Activated naive CD8-positive, alpha-beta T cell treated with anti-CD3 and anti-CD28 coated beads, Interleukin-2, amount 10 ng/mL, durations not matched to agents 7 days and 5 days (primary cell): ENCODE data around the gene ADAM17. TPM values are rescaled to one million over a fixed set of nuclear protein-coding genes. Genes with fewer than 3 reads are reported as not detected.
"Not testable (repeated sequence)": the region's sequence is repeated elsewhere in the genome, so short reads cannot be mapped to it uniquely, and the experiment has no call there.

Experiments
- ATAC-seq: fragments of 150-1000 bp; cut with Tn5 transposase; one replicate; pipeline ENCODE4 v1.10.0; 2021; ENCODE audit warnings: low read depth, moderate library complexity
- POLR2A ChIA-PET: fragments of 350-600 bp; sonication (Branson Sonifier 250); formaldehyde crosslinking; loops from one replicate; lab custom pipeline; 2021; ENCODE audit warnings: antibody characterized with exemption; lab: Charles Lee
- DNase-seq: peaks from one replicate; pipeline ENCODE4 v3.0.0; 2021
- H3K27ac Mint-ChIP-seq: one replicate; pipeline ENCODE4 v1.8.0; 2022; ENCODE audit warnings: mild to moderate bottlenecking, mixed read lengths
- H3K27me3 Mint-ChIP-seq: one replicate; pipeline ENCODE4 v1.8.0; 2022; ENCODE audit warnings: mild to moderate bottlenecking, moderate library complexity, mixed read lengths
- H3K36me3 Mint-ChIP-seq: one replicate; pipeline ENCODE4 v1.8.0; 2021; ENCODE audit warnings: mild to moderate bottlenecking, mixed read lengths
- H3K4me1 Mint-ChIP-seq: one replicate; pipeline ENCODE4 v1.8.0; 2021; ENCODE audit warnings: mixed read lengths
- H3K4me3 Mint-ChIP-seq: one replicate; pipeline ENCODE4 v1.8.0; 2022; ENCODE audit warnings: mild to moderate bottlenecking, moderate library complexity, mixed read lengths
- H3K9me3 Mint-ChIP-seq: one replicate; pipeline ENCODE4 v1.8.0; 2021; ENCODE audit warnings: mixed read lengths
- total RNA-seq, 2 experiments: library from RNA; stranded (reverse); gene quantifications; one replicate each; pipeline ENCODE4 v1.2.3, GENCODE V29; 2021

ADAM17 gene
- total RNA-seq, 2 experiments from 2014 or later, result 24.7 to 25.3 TPM

DNA sequence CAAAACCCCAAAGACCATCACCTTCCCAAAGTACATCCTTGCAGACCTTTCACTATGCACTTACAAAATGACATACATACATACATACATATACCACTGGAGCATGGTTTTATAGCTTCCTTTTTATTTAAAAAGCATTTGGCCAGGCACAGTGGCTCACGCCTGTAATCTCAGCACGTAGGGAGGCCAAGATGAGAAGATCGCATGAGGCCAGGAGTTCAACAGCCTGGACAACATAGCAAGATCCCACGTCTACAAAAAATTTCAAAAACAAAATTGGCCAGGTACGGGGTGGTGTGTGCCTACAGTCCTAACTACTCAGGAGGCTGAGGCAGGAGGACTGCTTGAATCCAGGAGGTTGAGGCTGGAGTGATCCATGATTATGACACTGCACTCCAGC, 29.9 kb upstream of the ADAM17 start:
- ATAC-seq (no peak), DNase-seq (no peak)
- peaks cover 27% of the 10 kb centered on the region for H3K36me3 Mint-ChIP-seq

DNA sequence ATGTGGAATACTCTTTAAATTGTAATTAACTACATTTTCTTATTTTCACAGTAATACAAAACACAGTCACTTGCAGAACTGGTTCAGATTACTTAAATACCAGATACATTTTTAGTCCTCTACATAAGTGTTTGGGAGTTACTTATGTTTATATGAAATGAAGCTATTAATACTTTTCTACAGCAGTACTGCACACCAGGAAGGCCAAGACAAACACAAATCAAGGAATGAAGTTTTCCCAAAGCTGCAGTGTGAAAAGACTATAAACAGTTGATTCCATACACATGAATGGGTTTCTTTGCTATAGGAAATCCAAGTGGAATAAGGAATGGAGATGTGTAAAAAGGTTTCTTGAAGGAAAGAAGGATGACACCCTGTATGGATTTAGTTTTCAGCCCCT, 29.3 kb upstream of the ADAM17 start:
- not testable (repeated sequence) for H3K4me3 Mint-ChIP-seq, H3K27me3 Mint-ChIP-seq, H3K9me3 Mint-ChIP-seq, ATAC-seq, DNase-seq, H3K27ac Mint-ChIP-seq, H3K4me1 Mint-ChIP-seq
- peaks cover 26% of the 10 kb centered on the region for H3K36me3 Mint-ChIP-seq
- POLR2A ChIA-PET, result interaction anchor here (1.5 kb wide), 1 partner anchor 29 kb away, joined by 4 read pairs; the partner anchor contains the start of gene ADAM17

More for the DNA sequence above, 29.9 kb upstream of the ADAM17 start:
- Mint-ChIP-seq H3K4me1 (peaks cover 1% of the 10 kb centered on the region), H3K4me3 (no peak overlapping the region), H3K27me3 (no peaks in the 10 kb centered on the region), H3K27ac (no peak overlapping the region), H3K9me3 (no peaks in the 10 kb centered on the region)
- POLR2A ChIA-PET, result interaction anchor here (1.2 to 1.5 kb wide), 2 partner anchors 11 to 30 kb away, joined by 3 to 4 read pairs; partner anchors contain the start of gene ADAM17

DNA sequence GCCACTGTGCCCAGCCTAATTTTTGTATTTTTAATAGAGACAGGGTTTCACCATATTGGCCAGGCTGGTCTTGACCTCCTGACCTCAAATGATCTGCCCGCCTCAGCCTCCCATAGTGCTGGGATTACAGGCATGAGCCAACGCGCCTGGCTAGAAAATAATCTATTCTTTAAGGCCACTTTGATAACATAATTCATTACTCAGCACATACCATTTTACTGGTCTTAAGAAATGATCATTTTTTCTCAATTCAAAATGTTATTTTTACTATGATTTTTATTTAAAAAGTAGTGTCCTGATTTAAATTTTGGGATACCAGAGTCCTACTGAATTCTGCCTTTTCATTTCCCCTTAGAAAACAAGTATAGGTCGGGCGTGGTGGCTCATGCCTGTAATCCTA, 27.0 kb upstream of the ADAM17 start:
- ATAC-seq (no peak), DNase-seq (no peak)
- Mint-ChIP-seq H3K4me3 (no peak overlapping the region), H3K9me3 (no peaks in the 10 kb centered on the region), H3K27me3 (no peaks in the 10 kb centered on the region), H3K27ac (no peak overlapping the region), H3K36me3 (peaks cover 23% of the 10 kb centered on the region), H3K4me1 (peaks cover 1% of the 10 kb centered on the region)
- POLR2A ChIA-PET, result no interaction called here

DNA sequence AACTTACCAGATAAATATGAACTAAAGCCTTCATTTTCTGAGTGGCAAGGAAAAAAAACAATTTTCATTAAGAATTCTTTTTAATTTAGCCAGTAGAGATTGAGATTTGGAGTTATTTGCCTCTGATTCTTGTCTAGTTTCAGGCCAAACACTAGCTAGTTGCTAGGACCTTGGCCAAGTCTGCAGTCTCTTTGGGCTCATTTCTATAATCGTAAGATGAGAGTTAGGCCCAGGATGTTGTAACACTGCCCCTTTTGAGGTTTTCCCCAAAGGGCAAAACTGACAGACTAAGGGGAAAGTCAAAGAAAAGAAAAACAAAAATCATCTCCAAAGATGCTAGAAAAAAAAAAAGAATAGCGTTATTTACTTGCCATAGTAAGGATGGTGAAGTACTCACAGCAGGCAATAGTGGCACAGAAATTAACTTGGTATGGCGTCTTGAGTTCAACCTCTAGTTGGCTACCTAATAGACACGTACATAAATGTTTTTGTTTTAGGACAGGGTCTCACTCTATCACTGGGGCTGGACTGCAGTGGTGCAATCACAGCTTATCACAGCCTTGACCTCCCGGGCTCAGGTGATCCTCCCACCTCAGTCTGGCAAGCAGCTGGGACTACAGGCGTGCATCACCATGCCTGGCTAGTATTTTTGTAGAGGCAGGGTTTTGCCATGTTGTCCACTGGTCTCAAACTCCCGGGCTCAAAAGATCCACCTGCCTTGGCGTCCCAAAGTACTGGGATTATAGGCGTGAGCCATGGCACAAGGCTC, 23.0 kb upstream of the ADAM17 start:
- DNase-seq (no peak), ATAC-seq (no peak)
- Mint-ChIP-seq H3K36me3 (peaks cover 8% of the 10 kb centered on the region), H3K27ac (no peak overlapping the region), H3K4me3 (no peak overlapping the region), H3K27me3 (no peaks in the 10 kb centered on the region), H3K4me1 (peaks cover 3% of the 10 kb centered on the region), H3K9me3 (no peaks in the 10 kb centered on the region)
- POLR2A ChIA-PET, result no interaction called here

DNA sequence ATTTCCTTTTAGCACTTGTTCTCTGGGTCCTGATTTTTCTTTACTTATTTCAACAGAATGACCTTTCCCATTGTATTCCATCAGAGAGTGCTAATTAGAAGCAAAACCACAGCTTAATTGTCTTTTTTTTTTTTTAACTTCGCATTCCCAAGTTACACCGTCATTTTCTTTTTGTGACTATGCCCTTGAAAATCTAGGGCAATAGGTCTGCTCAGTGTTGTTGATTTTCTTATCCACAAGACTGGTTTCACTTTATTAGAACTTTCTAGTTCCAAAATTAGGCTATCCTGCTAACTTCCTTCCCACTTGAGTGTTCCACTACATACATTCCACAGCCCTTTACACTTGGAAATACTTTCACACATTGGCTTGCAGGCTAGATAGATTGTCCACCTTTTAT, 18.7 kb upstream of the ADAM17 start:
- peaks cover 4% of the 10 kb centered on the region for H3K4me1 Mint-ChIP-seq
- no peak overlapping the region for H3K27ac Mint-ChIP-seq
- H3K4me3 Mint-ChIP-seq, result no peak overlapping the region
- ATAC-seq (no peak), DNase-seq (no peak)
- peaks cover 3% of the 10 kb centered on the region for H3K36me3 Mint-ChIP-seq
- POLR2A ChIA-PET, result interaction anchor here (1.1 kb wide), 1 partner anchor 12 kb away, joined by 3 read pairs; no protein-coding TSS in a partner anchor
- no peaks in the 10 kb centered on the region for H3K9me3 Mint-ChIP-seq
- no peaks in the 10 kb centered on the region for H3K27me3 Mint-ChIP-seq

DNA sequence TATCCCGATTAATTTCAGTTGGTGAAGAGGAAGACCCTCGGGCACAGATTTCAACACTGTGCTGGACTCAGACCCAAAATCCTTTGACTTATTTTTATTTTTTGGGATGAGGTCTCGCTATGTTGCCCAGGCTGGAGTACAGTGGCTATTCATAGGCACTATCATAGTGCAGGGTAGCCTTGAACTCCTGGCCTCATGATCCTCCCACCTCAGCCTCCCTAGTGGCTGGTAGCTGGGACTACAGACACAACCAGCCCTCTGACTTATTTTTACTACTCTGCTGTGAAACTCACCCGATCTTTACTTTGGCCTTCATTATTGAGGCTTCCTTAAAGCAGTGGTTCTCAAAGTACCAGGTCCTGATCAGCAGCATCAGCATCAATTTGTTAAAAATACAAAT, 18.2 kb upstream of the ADAM17 start:
- no peaks in the 10 kb centered on the region for H3K27me3 Mint-ChIP-seq
- no peak for DNase-seq
- H3K36me3 Mint-ChIP-seq, result peaks cover 3% of the 10 kb centered on the region
- POLR2A ChIA-PET, result no interaction called here
- no peaks in the 10 kb centered on the region for H3K9me3 Mint-ChIP-seq
- H3K4me1 Mint-ChIP-seq, result peaks cover 4% of the 10 kb centered on the region
- no peak overlapping the region for H3K27ac Mint-ChIP-seq
- ATAC-seq, result no peak
- no peak overlapping the region for H3K4me3 Mint-ChIP-seq

DNA sequence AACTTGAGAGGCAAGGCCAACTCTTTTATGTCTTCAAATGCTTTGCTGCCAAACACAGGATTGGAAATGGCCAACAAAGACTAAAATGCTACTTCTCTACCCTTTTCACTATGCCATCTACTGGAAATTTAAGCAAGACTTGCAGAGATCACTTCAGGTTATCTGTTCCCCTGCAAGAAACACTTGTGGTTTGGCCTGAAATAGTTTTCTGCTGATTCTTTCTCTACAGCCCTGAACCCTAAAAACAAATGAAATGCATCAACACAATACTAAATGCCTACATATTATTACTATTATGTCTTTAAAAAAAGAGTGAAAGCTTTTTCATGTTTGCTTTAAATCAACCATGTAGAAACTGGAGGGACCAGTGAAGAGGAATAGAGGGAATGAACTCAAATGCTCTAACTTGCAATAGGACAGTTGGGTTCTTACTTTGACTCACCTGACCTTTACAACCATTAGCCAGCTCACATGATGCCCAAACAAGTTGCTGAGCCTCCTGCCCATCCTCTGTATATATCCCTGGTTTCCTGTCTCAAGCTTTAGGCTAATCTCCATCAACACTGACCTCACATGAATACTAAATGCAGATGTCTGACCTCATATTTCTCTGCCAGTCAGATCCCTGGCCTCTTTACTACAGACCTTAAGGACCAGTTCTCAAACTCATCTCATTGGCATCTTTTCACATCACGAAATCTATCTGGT, 17.5 kb upstream of the ADAM17 start:
- H3K9me3 Mint-ChIP-seq, result no peaks in the 10 kb centered on the region
- H3K27me3 Mint-ChIP-seq, result no peaks in the 10 kb centered on the region
- POLR2A ChIA-PET, result no interaction called here
- no peak overlapping the region for H3K4me3 Mint-ChIP-seq
- H3K4me1 Mint-ChIP-seq, result peaks cover 4% of the 10 kb centered on the region
- H3K36me3 Mint-ChIP-seq, result peaks cover 1% of the 10 kb centered on the region
- ATAC-seq (no peak), DNase-seq (no peak)
- no peak overlapping the region for H3K27ac Mint-ChIP-seq

DNA sequence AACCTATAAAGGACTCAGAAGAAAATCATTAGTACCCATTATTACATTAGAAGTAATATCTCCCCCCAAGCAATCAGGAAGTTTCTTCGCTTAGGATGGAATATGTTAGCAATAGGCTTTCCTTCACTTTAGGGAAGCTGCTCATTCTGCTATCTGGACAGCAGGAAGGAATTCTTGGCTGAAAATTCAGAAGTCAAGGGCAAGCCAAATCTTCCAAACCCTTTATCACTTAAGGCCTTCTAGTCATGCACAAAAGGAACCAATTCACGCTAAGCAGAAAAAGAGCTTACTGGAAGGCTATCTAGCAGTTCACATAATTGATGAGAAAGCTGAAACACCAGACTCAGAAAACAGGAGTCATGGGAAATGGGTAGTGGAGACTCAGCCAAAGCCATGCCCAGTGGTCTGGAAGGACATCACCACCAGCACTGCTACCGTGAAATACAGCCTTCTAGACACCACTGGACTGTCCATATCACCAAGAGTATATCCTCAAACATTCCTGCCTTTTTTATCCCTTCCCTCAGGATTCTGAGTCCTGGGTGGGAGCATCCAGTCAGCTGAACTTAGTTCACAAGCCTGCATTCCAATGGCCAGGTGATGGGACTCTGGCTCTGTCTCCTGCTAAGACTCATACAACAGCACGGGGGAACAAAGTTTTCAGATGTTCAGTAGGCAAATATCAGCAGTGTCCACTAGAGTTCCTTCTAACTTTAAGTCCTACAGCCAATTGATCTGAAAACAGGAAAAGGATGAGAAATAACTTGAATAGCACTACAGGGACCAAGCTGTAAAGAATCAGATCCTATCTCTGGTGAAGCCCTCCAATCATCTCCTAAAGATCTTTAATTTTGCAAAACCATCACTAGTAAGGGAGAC, 14.8 kb upstream of the ADAM17 start:
- no peaks in the 10 kb centered on the region for H3K9me3 Mint-ChIP-seq
- H3K36me3 Mint-ChIP-seq, result no peaks in the 10 kb centered on the region
- no peaks in the 10 kb centered on the region for H3K27me3 Mint-ChIP-seq
- H3K4me1 Mint-ChIP-seq, result peaks cover 4% of the 10 kb centered on the region
- H3K27ac Mint-ChIP-seq, result no peak overlapping the region
- DNase-seq (no peak), ATAC-seq (no peak)
- no peak overlapping the region for H3K4me3 Mint-ChIP-seq
- POLR2A ChIA-PET, result interaction anchor here (0.6 to 1.2 kb wide), 3 partner anchors 15 to 494 kb away, joined by 4 to 5 read pairs (median 4); partner anchors contain the start of gene ADAM17

DNA sequence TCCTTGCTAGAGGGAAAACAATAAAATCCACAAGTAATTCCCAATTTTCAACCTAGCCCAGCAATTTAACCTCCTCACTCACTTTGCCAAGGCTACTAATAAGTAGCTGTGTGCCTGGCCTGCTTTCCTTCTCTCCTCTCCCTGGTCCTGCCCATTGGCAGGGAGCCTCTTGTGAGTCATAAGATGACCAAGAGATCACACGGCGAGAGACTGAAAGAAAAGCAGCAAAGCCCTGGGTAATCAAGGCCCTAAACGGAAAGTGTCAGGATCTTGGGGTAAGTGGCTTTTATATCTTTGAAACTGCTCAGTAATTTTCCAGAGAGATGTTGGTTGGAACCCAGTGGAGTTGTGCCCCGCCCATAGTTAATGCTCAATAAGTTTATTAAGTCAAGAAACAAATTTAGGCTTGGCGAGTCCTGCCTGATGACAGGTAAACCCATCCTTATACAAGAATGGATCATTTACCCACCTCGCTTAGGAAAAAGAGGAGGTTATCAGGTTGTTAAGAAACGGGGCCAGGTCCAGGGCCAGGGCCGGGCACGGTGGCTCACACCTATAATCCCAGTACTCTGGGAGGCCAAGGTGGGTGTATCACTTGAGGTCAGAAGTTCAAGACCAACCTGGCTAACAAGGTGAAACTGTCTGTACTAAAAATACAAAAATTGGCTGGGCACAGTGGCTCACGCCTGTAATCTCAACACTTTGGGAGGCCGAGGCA, 10.0 kb upstream of the ADAM17 start:
- Mint-ChIP-seq H3K9me3 (no peaks in the 10 kb centered on the region), H3K4me1 (peaks cover 4% of the 10 kb centered on the region), H3K4me3 (no peak overlapping the region), H3K36me3 (peaks cover 6% of the 10 kb centered on the region), H3K27ac (no peak overlapping the region), H3K27me3 (no peaks in the 10 kb centered on the region)
- no peak for ATAC-seq
- POLR2A ChIA-PET, result no interaction called here
- no peak for DNase-seq

DNA sequence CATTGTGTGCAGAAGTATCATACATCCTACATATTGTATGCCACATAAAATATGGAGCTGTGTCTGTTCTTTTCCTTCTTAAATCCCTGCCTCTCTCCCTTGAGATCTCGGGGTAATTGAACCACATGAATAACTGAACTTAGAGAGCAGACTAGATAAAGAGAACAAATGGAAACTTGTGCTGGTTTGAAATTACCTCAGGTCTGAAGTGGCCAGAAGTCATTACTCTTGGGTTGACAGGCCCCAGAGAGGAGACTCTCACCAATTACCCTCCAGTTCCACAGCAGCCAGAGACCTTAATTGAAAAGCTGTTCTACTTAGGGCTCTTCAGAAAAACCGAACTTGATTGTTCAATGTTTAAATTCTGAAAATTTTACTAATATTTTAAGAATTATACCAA, 5.0 kb upstream of the ADAM17 start:
- Mint-ChIP-seq H3K4me3 (no peak overlapping the region), H3K27ac (peak overlapping the region; percentile 21), H3K9me3 (no peaks in the 10 kb centered on the region), H3K4me1 (peaks cover 20% of the 10 kb centered on the region), H3K27me3 (no peaks in the 10 kb centered on the region), H3K36me3 (peaks cover 20% of the 10 kb centered on the region)
- DNase-seq, result no peak
- POLR2A ChIA-PET, result no interaction called here
- ATAC-seq, result no peak

DNA sequence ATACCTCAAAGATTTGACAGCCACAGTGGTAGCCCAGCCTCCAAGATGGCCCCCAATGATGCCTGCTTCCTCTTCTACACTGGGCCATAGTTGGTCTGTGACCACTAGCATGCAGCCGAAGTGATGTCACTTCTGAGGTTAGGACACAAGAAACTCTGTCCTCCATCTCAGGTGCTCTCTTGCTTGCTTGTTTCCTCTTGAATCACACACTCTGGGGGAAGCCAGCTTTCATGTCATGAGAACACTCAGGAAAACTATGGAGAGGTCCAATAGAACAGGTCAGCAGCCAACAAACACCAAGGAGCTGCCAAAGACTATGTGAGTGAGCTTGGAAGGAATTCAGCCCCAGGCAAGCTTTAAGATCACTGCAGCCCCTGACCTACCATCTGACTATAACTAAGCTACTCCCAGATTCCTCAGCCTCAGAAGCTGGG, 3.3 kb upstream of the ADAM17 start:
- peak overlapping the region; percentile 42 for H3K27ac Mint-ChIP-seq
- no peak overlapping the region for H3K4me3 Mint-ChIP-seq
- no peak for ATAC-seq
- H3K36me3 Mint-ChIP-seq, result peaks cover 22% of the 10 kb centered on the region
- no peak for DNase-seq
- POLR2A ChIA-PET, result interaction anchor here (0.6 to 0.9 kb wide), 3 partner anchors 49 to 71 kb away, joined by 3 to 7 read pairs (median 4); no protein-coding TSS in a partner anchor
- H3K9me3 Mint-ChIP-seq, result no peaks in the 10 kb centered on the region
- no peaks in the 10 kb centered on the region for H3K27me3 Mint-ChIP-seq
- H3K4me1 Mint-ChIP-seq, result peaks cover 27% of the 10 kb centered on the region

DNA sequence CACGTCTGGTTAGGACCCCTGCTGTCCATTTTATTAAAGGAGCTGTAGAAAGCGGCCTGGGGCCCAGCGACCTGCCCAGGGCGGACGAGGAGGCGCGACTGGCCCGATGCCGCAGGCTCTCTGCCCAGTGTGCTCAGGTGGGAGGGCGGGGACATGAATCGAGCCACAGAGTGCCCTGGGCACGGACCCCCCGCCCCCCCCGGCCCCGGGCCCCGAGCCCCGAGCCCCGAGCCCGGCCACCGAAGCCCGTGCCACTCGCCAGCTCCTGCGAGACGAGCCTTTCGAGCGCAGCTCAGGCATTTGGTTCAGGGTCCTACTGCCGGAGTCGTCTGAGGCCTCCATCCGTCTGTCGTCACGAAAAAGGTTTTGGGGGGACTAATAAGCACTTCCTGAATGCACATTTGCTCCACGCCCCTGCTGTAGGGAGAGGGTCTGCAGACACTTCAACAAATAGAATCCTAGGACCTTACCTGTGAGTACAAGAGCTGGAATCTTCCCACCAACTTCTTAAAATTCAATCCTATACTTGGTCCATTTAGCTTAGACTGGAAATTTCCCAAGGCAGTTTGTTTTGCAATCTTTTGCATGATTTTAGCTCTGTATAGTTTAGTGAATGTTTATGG, 602 bp upstream of the ADAM17 start:
- ATAC-seq, result peak; percentile 29
- peak overlapping the region; percentile 94 for H3K27ac Mint-ChIP-seq
- POLR2A ChIA-PET, result interaction anchor here (0.5 to 3.1 kb wide), 27 partner anchors 8 to 851 kb away, joined by 3 to 38 read pairs (median 4); partner anchors contain the start of genes IAH1, ITGB1BP1, TAF1B and YWHAQ
- H3K36me3 Mint-ChIP-seq, result peaks cover 19% of the 10 kb centered on the region
- H3K4me3 Mint-ChIP-seq, result peak overlapping the region; percentile 97
- DNase-seq, result no peak
- H3K27me3 Mint-ChIP-seq, result no peaks in the 10 kb centered on the region
- H3K4me1 Mint-ChIP-seq, result peaks cover 40% of the 10 kb centered on the region
- H3K9me3 Mint-ChIP-seq, result no peaks in the 10 kb centered on the region
